NCI-H2196 treated with DMSO at 0.1 percent for 48 hours (cell line): ENCODE measurements around the gene PTPRD.
"Not testable (repeated sequence)": the region's sequence is repeated elsewhere in the genome, so short reads cannot be mapped to it uniquely, and the experiment has no call there.

Source experiments
- DNase-seq: peaks from one replicate; lab custom pipeline; 2025; ENCODE audit not compliant: unreplicated experiment; lab: John Stamatoyannopoulos, UW

Gene PTPRD

DNA sequence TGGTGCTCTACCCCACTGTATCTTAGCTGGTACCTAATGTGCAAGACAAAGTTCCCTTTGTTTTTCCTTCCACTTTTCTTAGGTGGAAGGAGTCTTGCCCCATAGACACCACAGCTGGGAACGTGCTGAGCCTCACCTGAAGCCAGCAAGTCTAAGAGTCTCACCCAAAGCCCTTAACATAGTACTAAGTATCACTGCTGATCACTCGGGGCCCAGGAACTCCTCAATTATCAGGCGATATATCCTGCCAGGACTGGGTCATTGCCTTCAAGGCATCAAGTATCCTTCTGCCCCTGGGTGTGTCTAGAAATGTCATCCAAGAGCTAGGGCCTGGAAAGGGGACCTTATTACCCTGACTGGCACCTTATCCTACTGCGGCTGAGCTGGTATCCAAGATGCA, 123.9 kb downstream of the PTPRD start:
- DNase-seq: no peak

GRCh38 chr9:10479172-10479571, 133.6 kb downstream of the PTPRD start:
- no peak for DNase-seq

DNA sequence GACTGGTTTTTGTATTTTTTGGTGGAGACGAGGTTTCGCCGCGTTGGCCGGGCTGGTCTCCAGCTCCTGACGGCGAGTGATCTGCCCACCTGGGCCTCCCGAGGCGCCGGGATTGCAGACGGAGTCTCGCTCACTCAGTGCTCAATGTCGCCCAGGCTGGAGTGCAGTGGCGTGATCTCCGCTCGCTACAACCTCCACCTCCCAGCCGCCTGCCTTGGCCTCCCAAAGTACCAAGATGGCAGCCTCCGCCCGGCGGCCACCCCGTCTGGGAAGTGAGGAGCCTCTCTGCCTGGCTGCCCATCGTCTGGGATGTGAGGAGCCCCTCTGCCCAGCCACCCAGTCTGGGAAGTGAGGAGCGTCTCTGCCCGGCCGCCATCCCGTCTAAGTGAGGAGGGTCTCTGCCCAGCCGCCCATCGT, 163.6 kb downstream of the PTPRD start:
- DNase-seq: not testable (repeated sequence)

- no peak for DNase-seq
These were observed 165.8 kb downstream of the PTPRD start for GRCh38 chr9:10447036-10447435.

DNA sequence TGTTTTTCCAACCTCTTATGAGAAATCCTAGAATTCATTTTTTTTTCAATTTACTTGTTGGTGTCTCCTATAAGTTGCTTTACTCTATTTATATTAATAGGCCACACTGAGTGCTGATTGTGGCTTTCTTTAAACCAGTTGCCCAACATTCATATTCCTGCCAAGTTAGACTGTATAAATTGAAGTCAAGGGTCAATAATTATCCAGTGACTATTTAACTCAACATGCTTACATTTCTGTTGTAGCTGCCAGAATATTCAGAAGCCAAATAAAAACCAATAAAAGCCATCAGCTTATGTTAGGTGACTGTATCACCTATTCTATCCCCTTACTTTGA, 169.0 kb downstream of the PTPRD start:
- no peak for DNase-seq

DNA sequence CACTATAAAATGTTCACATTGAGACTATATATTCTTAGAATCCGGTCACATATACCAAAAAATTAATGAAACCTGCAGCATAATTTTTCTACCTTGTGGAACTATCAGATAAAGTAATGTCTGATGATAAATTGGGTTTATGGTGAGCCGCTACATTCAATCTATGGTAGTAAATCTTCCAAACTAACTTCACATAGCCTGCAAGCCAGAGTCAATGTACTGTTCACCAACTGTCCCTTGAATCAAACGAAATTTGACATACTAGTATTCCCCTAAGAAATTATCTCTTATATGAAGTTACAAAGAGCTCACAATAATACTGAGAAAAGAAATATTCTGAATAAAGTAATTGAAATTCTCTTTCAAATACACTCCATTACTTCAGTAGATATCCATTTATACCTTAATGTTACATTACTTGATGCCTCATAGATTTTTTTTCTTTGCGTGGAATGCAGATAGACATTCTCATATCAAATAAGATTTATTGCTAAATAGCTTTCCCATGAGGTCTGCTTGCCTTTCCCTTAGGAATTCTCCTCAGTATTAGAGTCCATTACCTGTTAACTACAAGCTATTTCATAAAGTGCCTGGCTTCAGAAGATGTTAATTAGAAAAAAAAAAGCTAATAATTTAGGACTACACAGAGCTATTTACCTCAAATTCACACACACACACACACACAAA, 169.5 kb downstream of the PTPRD start:
- no peak for DNase-seq

GRCh38 chr9:10438955-10439354, 173.8 kb downstream of the PTPRD start:
- DNase-seq: no peak

DNA sequence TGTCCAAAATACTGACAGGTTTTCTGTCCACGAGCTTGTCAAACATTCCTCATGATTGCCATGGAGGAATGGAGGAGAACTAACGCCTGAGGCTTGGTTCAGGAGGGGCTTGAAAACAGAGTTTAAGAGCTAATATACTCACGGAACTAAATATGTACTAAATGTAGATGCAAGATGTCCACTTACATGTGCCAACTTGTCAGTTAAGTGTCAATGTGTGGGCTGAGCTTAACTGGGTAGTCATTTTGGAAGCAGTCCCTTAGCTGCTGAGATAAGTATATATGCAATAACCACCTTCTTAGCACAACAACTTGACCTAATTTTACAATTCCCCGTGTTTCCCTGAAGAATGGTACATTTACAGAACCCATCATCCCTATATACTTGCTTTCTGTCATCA, 176.0 kb downstream of the PTPRD start:
- DNase-seq: no peak

GRCh38 chr9:10434412-10434811, 178.4 kb downstream of the PTPRD start:
- no peak for DNase-seq

GRCh38 chr9:10411272-10411671, 201.5 kb downstream of the PTPRD start:
- no peak for DNase-seq

DNA sequence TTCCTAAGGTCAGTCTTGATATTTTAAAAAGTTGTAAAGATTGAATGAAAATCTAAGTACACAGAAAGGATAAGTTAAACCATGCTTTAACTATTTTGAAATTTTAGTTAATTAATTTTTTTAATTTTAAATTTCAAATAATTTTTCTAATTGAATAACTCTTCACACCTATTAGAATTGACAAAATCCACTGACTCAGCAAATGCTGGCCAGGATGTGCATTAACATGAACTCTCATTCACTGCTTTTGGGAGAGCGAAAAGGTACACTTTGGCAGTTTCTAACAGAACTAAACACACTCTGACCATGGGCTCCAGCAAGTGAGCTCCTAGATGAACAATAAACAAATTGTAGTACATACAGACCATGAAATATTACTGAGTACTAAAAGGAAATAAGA, 209.5 kb downstream of the PTPRD start:
- no peak for DNase-seq

- no peak for DNase-seq
These were observed 216.2 kb downstream of the PTPRD start for GRCh38 chr9:10396615-10397014.

GRCh38 chr9:10387282-10387681, 225.5 kb downstream of the PTPRD start:
- no peak for DNase-seq

DNA sequence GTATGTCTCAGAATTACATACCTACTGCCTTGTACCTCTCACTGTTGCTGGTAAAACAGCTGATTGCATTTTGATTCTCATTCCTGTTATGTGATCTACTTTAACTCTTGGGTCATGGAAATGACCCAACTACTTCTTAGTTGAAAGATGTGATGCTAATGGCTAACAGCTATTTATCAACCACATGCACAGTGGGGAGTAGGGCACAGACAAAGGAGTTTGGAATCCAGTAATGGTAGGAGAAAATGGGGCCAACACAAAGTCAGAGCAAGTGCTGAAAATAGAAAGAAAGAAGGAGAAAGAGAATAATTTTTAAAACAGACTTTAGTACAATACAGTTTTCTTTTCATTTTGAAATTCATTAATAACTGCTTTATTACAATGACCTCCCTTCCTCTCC, 241.0 kb downstream of the PTPRD start:
- DNase-seq: no peak

- DNase-seq: peak; percentile 20
These were observed 246.5 kb downstream of the PTPRD start for GRCh38 chr9:10366171-10366779.

- no peak for DNase-seq
These were observed 258.2 kb downstream of the PTPRD start for GRCh38 chr9:10354591-10354990.

DNA sequence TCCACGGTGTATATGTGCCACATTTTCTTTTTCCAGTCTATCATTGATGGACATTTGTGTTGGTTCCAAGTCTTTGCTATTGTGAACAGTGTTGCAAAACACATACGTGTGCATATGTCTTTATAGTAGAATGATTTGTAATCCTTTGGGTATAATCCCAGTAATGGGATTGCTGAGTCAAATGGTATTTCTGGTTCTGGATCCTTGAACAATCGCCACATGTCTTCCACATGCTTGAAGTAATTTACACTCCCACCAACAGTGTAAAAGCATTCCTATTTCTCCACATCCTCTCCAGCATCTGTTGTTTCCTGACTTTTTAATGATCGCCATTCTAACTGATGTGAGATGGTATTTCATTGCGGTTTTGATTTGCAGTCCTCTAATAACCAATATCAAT, 267.2 kb downstream of the PTPRD start:
- DNase-seq: not testable (repeated sequence)

GRCh38 chr9:10341057-10341456, 271.7 kb downstream of the PTPRD start:
- DNase-seq: no peak

DNA sequence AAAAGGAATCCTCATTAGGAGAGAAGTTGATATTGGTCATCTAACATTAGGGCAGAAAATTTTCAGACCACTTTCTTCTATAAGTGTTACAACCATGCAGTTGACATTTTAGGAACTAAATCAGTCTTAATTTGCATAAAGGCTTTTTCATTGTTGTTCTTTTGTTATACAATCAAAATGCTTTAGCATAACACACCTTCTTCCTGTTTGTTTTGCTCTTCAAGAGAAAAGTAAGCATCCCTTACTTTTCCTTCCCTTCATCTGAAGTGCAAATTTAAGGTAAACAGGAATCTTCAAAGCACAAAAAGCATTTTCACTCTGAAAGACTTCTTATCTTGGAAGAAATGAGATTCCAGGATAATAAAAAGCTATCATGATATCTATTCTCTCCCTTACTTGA, 273.6 kb downstream of the PTPRD start:
- no peak for DNase-seq

DNA sequence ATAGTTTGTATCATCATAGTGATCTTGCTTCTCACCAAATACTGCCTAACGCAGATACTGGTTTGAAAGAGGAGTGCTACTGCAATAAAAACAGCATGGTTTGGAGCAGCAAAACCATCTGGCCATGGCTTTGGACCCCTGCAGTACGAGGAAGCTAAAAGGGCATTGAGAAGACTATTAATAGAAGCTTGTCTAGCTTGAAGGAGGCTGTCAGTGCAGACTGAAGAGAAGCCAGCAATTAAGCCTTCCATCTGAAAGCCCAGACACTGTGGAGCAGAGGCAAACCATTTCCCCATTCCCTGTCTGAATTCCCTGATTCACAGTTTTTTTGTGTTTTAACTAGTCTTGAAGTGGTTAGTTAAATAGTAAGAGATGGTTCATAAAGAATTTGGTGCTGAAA, 281.6 kb downstream of the PTPRD start:
- DNase-seq: no peak

DNA sequence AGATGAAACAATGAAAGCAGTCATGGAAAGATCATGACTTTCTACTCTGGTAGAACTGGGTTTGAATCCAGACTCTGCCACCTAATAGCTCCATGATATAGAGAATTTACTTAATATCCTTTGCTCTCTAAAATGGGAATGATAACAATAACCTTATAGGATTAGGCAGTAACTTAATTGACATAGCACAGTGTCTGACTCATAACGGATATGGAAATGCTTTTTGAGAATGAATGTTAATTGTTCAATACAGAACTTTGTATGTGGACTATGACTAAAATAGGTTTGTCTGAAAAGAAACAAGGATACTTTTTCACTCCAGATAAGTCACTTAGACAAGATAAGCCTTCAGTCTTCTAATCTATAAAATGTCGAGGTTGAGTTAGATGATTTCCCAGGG, 330.7 kb downstream of the PTPRD start:
- DNase-seq: no peak

GRCh38 chr9:10274988-10275387, 337.8 kb downstream of the PTPRD start:
- DNase-seq: no peak

DNA sequence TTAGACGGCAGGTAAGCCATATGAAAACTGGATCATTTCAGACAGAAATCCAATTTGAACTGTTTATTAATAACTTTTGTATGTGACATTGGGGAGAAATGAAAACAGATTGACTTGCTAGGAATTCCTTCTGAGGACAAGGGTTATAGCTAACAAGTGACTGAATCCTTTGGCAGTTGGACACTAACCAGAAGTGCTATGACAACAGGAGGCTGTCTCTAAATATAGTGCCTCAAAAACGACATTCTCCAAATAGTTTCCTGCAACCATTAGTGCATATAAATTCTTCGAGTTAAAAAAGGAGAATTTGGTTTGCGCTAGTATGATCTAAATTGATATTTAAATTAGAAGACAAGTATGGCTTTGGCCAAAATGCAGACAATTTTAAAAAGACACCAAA, 338.6 kb downstream of the PTPRD start:
- no peak for DNase-seq
